ENCODE measurements around the gene RCAN2. TPM values are rescaled to one million over a fixed set of nuclear protein-coding genes. Genes with fewer than 3 reads are reported as not detected.

RCAN2 gene
- total RNA-seq, 1 experiment from 2014 or later: not detected

- H3K4me3 ChIP-seq (ENCODE audit: low read depth, low read length, poor library complexity, severe bottlenecking): no peak overlapping the region
- ChIA-PET CTCF (no interaction called here), POLR2A (ENCODE audit: low non-redundant PET) (no interaction called here)
- no peak for DNase-seq (ENCODE audit: low spot score)
- no TSS peak for BruUV-seq (replicated peaks)
- H3K27ac ChIP-seq (ENCODE audit: low read depth, low read length, poor library complexity, severe bottlenecking): no peak overlapping the region
- no peaks in the 10 kb centered on the region for H3K36me3 ChIP-seq (ENCODE audit: insufficient read depth, low read length, poor library complexity, severe bottlenecking)
- H3K27me3 ChIP-seq (replicated peaks; ENCODE audit: insufficient read depth, low read depth, low read length, poor library complexity): peaks cover 29% of the 10 kb centered on the region
- no peaks in the 10 kb centered on the region for H3K4me1 ChIP-seq (ENCODE audit: insufficient read depth, low read length, poor library complexity, severe bottlenecking)
- H3K9me3 ChIP-seq (ENCODE audit: low read depth, low read length, poor library complexity, severe bottlenecking): no peaks in the 10 kb centered on the region
- TF ChIP-seq, protein P1, sequence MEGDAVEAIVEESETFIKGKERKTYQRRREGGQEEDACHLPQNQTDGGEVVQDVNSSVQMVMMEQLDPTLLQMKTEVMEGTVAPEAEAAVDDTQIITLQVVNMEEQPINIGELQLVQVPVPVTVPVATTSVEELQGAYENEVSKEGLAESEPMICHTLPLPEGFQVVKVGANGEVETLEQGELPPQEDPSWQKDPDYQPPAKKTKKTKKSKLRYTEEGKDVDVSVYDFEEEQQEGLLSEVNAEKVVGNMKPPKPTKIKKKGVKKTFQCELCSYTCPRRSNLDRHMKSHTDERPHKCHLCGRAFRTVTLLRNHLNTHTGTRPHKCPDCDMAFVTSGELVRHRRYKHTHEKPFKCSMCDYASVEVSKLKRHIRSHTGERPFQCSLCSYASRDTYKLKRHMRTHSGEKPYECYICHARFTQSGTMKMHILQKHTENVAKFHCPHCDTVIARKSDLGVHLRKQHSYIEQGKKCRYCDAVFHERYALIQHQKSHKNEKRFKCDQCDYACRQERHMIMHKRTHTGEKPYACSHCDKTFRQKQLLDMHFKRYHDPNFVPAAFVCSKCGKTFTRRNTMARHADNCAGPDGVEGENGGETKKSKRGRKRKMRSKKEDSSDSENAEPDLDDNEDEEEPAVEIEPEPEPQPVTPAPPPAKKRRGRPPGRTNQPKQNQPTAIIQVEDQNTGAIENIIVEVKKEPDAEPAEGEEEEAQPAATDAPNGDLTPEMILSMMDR (conservative IDR thresholded peaks at IDR 0.05; ENCODE audit: low read depth, low read length): no peak
- TF ChIP-seq EZH2 (IDR thresholded peaks at IDR 0.05; ENCODE audit: borderline replicate concordance, low read depth, low read length, poor library complexity, severe bottlenecking): no peak
- intact Hi-C loops (cut with micrococcal nuclease; ENCODE audit: unreplicated experiment): no loop called here
Measured at GRCh38 chr6:46191961-46192360, 299.3 kb downstream of the RCAN2 start.

- intact Hi-C loops (cut with micrococcal nuclease; ENCODE audit: unreplicated experiment): no loop called here
- no peaks in the 10 kb centered on the region for H3K36me3 ChIP-seq (ENCODE audit: insufficient read depth, low read length, poor library complexity, severe bottlenecking)
- BruUV-seq (replicated peaks): no TSS peak
- POLR2A ChIA-PET (ENCODE audit: low non-redundant PET): no interaction called here
- TF ChIP-seq, protein P1 (conservative IDR thresholded peaks at IDR 0.05; ENCODE audit: low read depth, low read length): no peak
- no peak for TF ChIP-seq EZH2 (IDR thresholded peaks at IDR 0.05; ENCODE audit: borderline replicate concordance, low read depth, low read length, poor library complexity, severe bottlenecking)
- no peaks in the 10 kb centered on the region for H3K4me1 ChIP-seq (ENCODE audit: insufficient read depth, low read length, poor library complexity, severe bottlenecking)
- DNase-seq (ENCODE audit: low spot score): no peak
- H3K27ac ChIP-seq (ENCODE audit: low read depth, low read length, poor library complexity, severe bottlenecking): no peak overlapping the region
- CTCF ChIA-PET: no interaction called here
- H3K4me3 ChIP-seq (ENCODE audit: low read depth, low read length, poor library complexity, severe bottlenecking): no peak overlapping the region
- no peaks in the 10 kb centered on the region for H3K9me3 ChIP-seq (ENCODE audit: low read depth, low read length, poor library complexity, severe bottlenecking)
- peaks cover 40% of the 10 kb centered on the region for H3K27me3 ChIP-seq (replicated peaks; ENCODE audit: insufficient read depth, low read depth, low read length, poor library complexity)
Measured at GRCh38 chr6:46190889-46191288, 300.4 kb downstream of the RCAN2 start.

- ChIA-PET POLR2A (ENCODE audit: low non-redundant PET) (no interaction called here), CTCF (no interaction called here)
- H3K9me3 ChIP-seq (ENCODE audit: low read depth, low read length, poor library complexity, severe bottlenecking): no peaks in the 10 kb centered on the region
- BruUV-seq (replicated peaks): no TSS peak
- DNase-seq (ENCODE audit: low spot score): no peak
- H3K27me3 ChIP-seq (replicated peaks; ENCODE audit: insufficient read depth, low read depth, low read length, poor library complexity): peaks cover 51% of the 10 kb centered on the region
- intact Hi-C loops (cut with micrococcal nuclease; ENCODE audit: unreplicated experiment): no loop called here
- H3K4me3 ChIP-seq (ENCODE audit: low read depth, low read length, poor library complexity, severe bottlenecking): no peak overlapping the region
- no peak for TF ChIP-seq EZH2 (IDR thresholded peaks at IDR 0.05; ENCODE audit: borderline replicate concordance, low read depth, low read length, poor library complexity, severe bottlenecking)
- TF ChIP-seq, protein P1 (conservative IDR thresholded peaks at IDR 0.05; ENCODE audit: low read depth, low read length): no peak
- no peaks in the 10 kb centered on the region for H3K36me3 ChIP-seq (ENCODE audit: insufficient read depth, low read length, poor library complexity, severe bottlenecking)
- H3K4me1 ChIP-seq (ENCODE audit: insufficient read depth, low read length, poor library complexity, severe bottlenecking): no peaks in the 10 kb centered on the region
- no peak overlapping the region for H3K27ac ChIP-seq (ENCODE audit: low read depth, low read length, poor library complexity, severe bottlenecking)
Measured at GRCh38 chr6:46189726-46190125, 301.5 kb downstream of the RCAN2 start.

All from A673 (cell line).